Liver (tissue), 3 donors: ENCODE results near the gene RASA3.

ENCODE experiments used
- ATF3 ChIP-seq: IDR thresholded peaks from 2 replicates; pipeline ENCODE4 v1.6.1; 2016; ENCODE audit warnings: antibody characterized with exemption
- CTCF ChIP-seq: fragments of 150-350 bp; IDR thresholded peaks from 2 replicates; pipeline ENCODE4 v1.5.1; 2017; ENCODE audit warnings: improper control_type of control experiment, low read depth, low read length; ENCODE audit not compliant: missing input control
- FOXA1 ChIP-seq: IDR thresholded peaks from 2 replicates; pipeline ENCODE4 v1.6.1; 2016; ENCODE audit warnings: antibody characterized with exemption
- GABPA ChIP-seq, 2 donors: IDR thresholded peaks in 1 of 2; conservative IDR thresholded peaks in 1 of 2; 2 replicates each; pipeline ENCODE4 v1.6.1; 2016; ENCODE audit warnings: antibody characterized with exemption in 2 of 2, mild to moderate bottlenecking in 1 of 2, moderate library complexity in 1 of 2
- MAX ChIP-seq: IDR thresholded peaks from 2 replicates; pipeline ENCODE4 v1.6.1; 2016; ENCODE audit warnings: antibody characterized with exemption
- NR2F2 ChIP-seq: IDR thresholded peaks from 2 replicates; pipeline ENCODE4 v1.6.1; 2016; ENCODE audit warnings: antibody characterized with exemption
- REST ChIP-seq: IDR thresholded peaks from 2 replicates; pipeline ENCODE4 v1.6.1; 2016; ENCODE audit warnings: antibody characterized with exemption, mild to moderate bottlenecking
- SP1 ChIP-seq: IDR thresholded peaks from 2 replicates; pipeline ENCODE4 v1.6.1; 2018; ENCODE audit warnings: antibody characterized with exemption, mild to moderate bottlenecking
- TAF1 ChIP-seq: conservative IDR thresholded peaks from 2 replicates; pipeline ENCODE4 v1.6.1; 2016; ENCODE audit warnings: antibody characterized with exemption, mild to moderate bottlenecking
- YY1 ChIP-seq: IDR thresholded peaks from 2 replicates; pipeline ENCODE4 v1.6.1; 2016; ENCODE audit warnings: antibody characterized with exemption, mild to moderate bottlenecking
- donor health status: healthy.
- donor health status: healthy.

GRCh38 chr13:114162533-114162922 is 30.1 kb upstream of the RASA3 start:
- TF ChIP-seq YY1, result no peak
- TF ChIP-seq REST, result no peak
- no peak for TF ChIP-seq CTCF
- no peak for TF ChIP-seq NR2F2
- TF ChIP-seq MAX, result no peak
- no peak for TF ChIP-seq FOXA1
- TF ChIP-seq TAF1, result no peak
- TF ChIP-seq GABPA (IDR thresholded peaks at IDR 0.05 in 1 of 2, conservative IDR thresholded peaks at IDR 0.05 in 1 of 2), result no peak
- TF ChIP-seq ATF3, result no peak
- TF ChIP-seq SP1, result no peak
